OCI-LY1 (cell line): Measurements from ENCODE around the gene AGPS.

ENCODE experiments used
- H2AFZ ChIP-seq: fragments of 200-600 bp; sonication (generic), shearing (Covaris generic); 2 replicates; pipeline ENCODE4 v1.6.0; 2014; ENCODE audit warnings: antibody characterized with exemption, mild to moderate bottlenecking, low read length
- H3F3A ChIP-seq: fragments of 200-600 bp; sonication (generic), shearing (Covaris generic); 2 replicates; pipeline ENCODE4 v1.6.0; 2014; ENCODE audit warnings: mild to moderate bottlenecking, antibody characterized with exemption, low read length, moderate library complexity; ENCODE audit not compliant: insufficient read depth
- H3K27ac ChIP-seq: fragments of 200-600 bp; sonication (generic); 2 replicates; pipeline ENCODE4 v1.5.1; 2014; ENCODE audit warnings: low read length, mixed run types, mild to moderate bottlenecking, low read depth; ENCODE audit not compliant: poor library complexity, severe bottlenecking
- H3K27me3 ChIP-seq: fragments of 200-600 bp; sonication (generic); 2 replicates; pipeline ENCODE4 v1.6.0; 2014; ENCODE audit warnings: antibody characterized with exemption, mild to moderate bottlenecking, low read length, moderate library complexity; ENCODE audit not compliant: insufficient read depth
- H3K36me3 ChIP-seq: fragments of 200-600 bp; sonication (generic); 2 replicates; pipeline ENCODE4 v1.6.1; 2014; ENCODE audit warnings: mild to moderate bottlenecking, antibody characterized with exemption, low read length, moderate library complexity, mixed read lengths; ENCODE audit not compliant: insufficient read depth
- H3K4me1 ChIP-seq: fragments of 200-600 bp; sonication (generic); 2 replicates; pipeline ENCODE4 v1.5.1; 2014; ENCODE audit warnings: mild to moderate bottlenecking, low read length, moderate library complexity; ENCODE audit not compliant: insufficient read depth, severe bottlenecking
- H3K4me2 ChIP-seq: fragments of 200-600 bp; sonication (generic), shearing (Covaris generic); 2 replicates; pipeline ENCODE4 v1.6.1; 2014; ENCODE audit warnings: low read length
- H3K4me3 ChIP-seq: fragments of 200-600 bp; sonication (generic); 2 replicates; pipeline ENCODE4 v1.5.1; 2014; ENCODE audit warnings: low read length, low read depth, mild to moderate bottlenecking, mixed read lengths; ENCODE audit not compliant: poor library complexity, severe bottlenecking
- H3K79me2 ChIP-seq: fragments of 200-600 bp; shearing (Covaris generic); 2 replicates; pipeline ENCODE4 v1.6.1; 2016; ENCODE audit warnings: mixed run types, low read length, mixed read lengths; ENCODE audit not compliant: insufficient read depth
- H3K9ac ChIP-seq: fragments of 200-600 bp; sonication (generic), shearing (Covaris generic); 2 replicates; pipeline ENCODE4 v1.6.1; 2014; ENCODE audit warnings: mild to moderate bottlenecking, low read length, mixed read lengths
- H3K9me2 ChIP-seq: fragments of 200-600 bp; sonication (generic), shearing (Covaris generic); 2 replicates; pipeline ENCODE4 v1.6.1; 2014; ENCODE audit warnings: low read depth, mild to moderate bottlenecking, low read length, mixed read lengths
- H3K9me3 ChIP-seq: fragments of 200-600 bp; shearing (Covaris generic); 2 replicates; pipeline ENCODE4 v1.6.1; 2014; ENCODE audit warnings: low read length, mixed read lengths
- H4K20me1 ChIP-seq: fragments of 200-600 bp; sonication (generic), shearing (Covaris generic); 2 replicates; pipeline ENCODE4 v1.6.0; 2016; ENCODE audit warnings: mild to moderate bottlenecking, low read length; ENCODE audit not compliant: insufficient read depth
- CTCF ChIP-seq: fragments of 200-600 bp; sonication (generic), shearing (Covaris generic); IDR thresholded peaks from 2 replicates; pipeline ENCODE4 v1.5.1; 2017; ENCODE audit warnings: mild to moderate bottlenecking, antibody characterized with exemption, low read length, moderate library complexity, mixed read lengths
- EZH2 ChIP-seq: fragments of 200-600 bp; sonication (generic), shearing (Covaris generic); IDR thresholded peaks from 2 replicates; pipeline ENCODE4 v1.8.0; 2017; ENCODE audit warnings: borderline replicate concordance, mixed run types, mild to moderate bottlenecking, antibody characterized with exemption, low read length, moderate library complexity, mixed read lengths

AGPS gene

GRCh38 chr2:177535958-177536504 is 143.5 kb downstream of the AGPS start:
- Histone ChIP-seq H3K9me3 (no peaks in the 10 kb centered on the region), H3K4me2 (no peak overlapping the region), H4K20me1 (no peaks in the 10 kb centered on the region), H3K4me1 (no peaks in the 10 kb centered on the region), H2AFZ (no peak overlapping the region), H3K79me2 (no peaks in the 10 kb centered on the region), H3K9me2 (no peaks in the 10 kb centered on the region), H3F3A (no peaks in the 10 kb centered on the region), H3K27ac (no peak overlapping the region), H3K36me3 (peaks cover 4% of the 10 kb centered on the region; the same call in 1 of the 2 replicates), H3K9ac (no peak overlapping the region), H3K4me3 (no peak overlapping the region), H3K27me3 (no peaks in the 10 kb centered on the region)
- TF ChIP-seq CTCF (no peak), EZH2 (no peak)

- no peaks in the 10 kb centered on the region for H3F3A ChIP-seq
- no peaks in the 10 kb centered on the region for H3K9me3 ChIP-seq
- no peak overlapping the region for H3K9ac ChIP-seq
- no peaks in the 10 kb centered on the region for H3K27me3 ChIP-seq
- peaks cover 4% of the 10 kb centered on the region; the same call in 1 of the 2 replicates for H3K36me3 ChIP-seq
- H3K9me2 ChIP-seq: no peaks in the 10 kb centered on the region
- no peak for TF ChIP-seq EZH2
- TF ChIP-seq CTCF: no peak
- no peaks in the 10 kb centered on the region for H3K4me1 ChIP-seq
- no peak overlapping the region for H3K4me2 ChIP-seq
- H4K20me1 ChIP-seq: no peaks in the 10 kb centered on the region
- H3K27ac ChIP-seq: no peak overlapping the region
- no peak overlapping the region for H2AFZ ChIP-seq
- H3K79me2 ChIP-seq: no peaks in the 10 kb centered on the region
- no peak overlapping the region for H3K4me3 ChIP-seq
These were observed 144.6 kb downstream of the AGPS start for GRCh38 chr2:177537213-177537612.

- Histone ChIP-seq H3K27ac (no peak overlapping the region), H2AFZ (no peak overlapping the region), H3K9me3 (no peaks in the 10 kb centered on the region), H3K9ac (no peak overlapping the region), H3F3A (no peaks in the 10 kb centered on the region), H3K27me3 (no peaks in the 10 kb centered on the region), H3K36me3 (peaks cover 4% of the 10 kb centered on the region; the same call in 1 of the 2 replicates), H4K20me1 (no peaks in the 10 kb centered on the region), H3K4me2 (no peak overlapping the region), H3K4me3 (no peak overlapping the region), H3K79me2 (no peaks in the 10 kb centered on the region), H3K9me2 (no peaks in the 10 kb centered on the region), H3K4me1 (no peaks in the 10 kb centered on the region)
- TF ChIP-seq CTCF: no peak
These were observed 145.1 kb downstream of the AGPS start for GRCh38 chr2:177537636-177538035.
